NCI-H2029 (cell line): ENCODE data around the gene DLG5.
"Not testable (repeated sequence)": the region's sequence is repeated elsewhere in the genome, so short reads cannot be mapped to it uniquely, and the experiment has no call there.

ENCODE experiments used
- DNase-seq: peaks from one replicate; lab custom pipeline; 2025; lab: John Stamatoyannopoulos, UW

Gene DLG5

DNA sequence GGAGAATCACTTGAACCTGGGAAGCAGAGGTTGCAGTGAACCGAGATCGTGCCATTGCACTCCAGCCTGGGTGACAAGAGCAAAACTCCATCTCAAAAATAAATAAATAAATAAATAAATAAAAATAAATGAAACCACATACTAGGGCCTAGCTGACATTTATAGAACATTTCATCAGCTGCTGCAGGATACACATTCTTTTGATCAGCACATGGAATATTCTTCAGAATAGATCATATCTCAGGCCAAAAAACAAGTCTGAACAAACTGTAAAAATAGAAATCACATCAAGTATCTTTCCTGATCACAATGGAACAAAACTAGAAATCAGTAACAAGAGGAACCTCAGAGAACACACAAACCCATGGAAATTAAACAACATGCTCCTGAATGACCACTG, 168.1 kb downstream of the DLG5 start:
- DNase-seq, result not testable (repeated sequence)

DNA sequence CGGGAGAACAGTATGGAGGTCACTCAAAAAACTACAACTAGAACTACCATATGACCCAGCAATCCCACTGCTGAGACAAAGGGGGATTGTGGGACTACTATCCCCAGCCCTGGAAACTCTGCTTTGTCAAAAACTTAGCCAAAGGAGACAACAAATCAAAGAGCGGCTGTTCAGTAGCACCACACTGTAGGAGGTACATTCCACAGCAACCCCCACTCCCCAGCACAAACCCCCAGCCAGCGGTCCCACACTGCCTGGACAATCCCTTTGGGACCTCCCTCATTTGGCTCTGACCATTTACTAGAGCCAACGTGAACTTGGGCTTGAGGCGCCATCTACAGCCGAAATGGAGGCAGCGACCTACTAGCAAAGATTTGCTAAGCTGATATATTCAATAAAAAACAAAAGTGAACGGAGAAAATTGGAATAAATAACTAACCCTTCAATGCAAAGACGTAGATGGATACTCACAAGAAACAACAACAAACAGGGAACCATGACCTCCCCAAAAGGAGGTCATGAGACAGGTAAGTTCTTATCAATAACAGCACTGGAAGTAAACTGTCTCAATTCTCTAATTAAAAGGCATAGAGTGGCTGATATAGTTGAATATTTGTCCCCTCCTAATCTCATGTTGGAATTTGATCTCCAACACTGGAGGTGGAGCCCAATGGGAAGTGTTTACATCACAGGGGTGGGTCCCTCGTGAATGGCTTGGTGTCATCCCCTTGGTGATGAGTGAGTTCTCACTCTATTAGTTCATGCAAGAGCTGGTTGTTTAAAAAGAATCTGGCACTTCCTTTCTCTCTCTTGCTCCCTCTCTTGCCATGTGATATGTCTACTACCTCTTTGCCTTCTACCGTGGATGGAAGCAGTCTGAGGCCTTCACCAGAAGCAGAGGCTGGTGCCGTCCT, 170.0 kb downstream of the DLG5 start:
- DNase-seq, result peak; percentile 3

DNA sequence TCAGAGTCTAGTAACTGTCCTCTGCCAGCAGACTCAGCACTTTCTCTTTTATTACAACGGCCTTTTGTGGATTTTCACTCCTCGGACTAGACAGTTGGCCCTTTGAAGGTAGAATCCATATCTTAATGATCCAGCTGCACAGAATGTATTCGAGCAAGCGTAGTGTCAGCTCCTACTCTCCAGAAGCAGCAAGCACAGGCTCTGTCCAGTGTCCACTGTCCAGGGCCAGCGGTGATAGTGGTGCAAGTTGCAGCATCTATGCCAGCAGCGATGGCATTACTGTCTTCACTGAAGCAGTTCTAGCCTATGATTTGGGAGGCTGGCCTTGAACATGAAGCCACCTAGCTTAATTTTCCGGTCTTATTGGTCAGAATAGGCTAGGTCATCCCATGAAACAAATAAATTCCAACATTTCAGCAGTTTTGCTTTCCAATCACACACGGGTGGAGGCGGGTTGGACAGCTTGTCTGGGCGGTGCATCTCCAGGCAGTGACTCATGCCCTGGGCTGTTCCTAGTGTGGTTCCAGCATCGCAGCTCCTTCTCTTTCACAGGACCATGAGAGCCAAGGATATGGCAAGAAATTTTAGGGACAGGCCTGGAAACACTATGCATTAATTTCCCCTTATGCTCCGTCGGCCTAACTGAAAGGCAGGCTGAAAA, 180.4 kb downstream of the DLG5 start:
- no peak for DNase-seq

DNA sequence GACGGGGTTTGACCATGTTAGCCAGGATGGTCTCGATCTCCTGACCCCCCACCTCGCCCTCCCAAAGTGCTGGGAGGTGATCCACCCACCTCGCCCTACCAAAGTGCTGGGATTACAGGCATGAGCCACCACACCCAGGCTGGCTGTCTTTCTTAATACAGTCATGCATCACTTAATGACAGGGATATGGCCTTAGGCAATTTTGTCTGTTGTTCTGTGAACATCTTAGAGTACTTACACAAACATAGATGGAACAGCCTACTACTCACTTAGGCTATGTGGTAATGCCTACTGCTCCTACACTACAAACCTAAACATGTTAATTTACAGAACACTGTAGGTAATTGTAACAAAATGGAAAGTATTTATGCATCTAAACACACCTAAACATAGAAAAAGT, 182.3 kb downstream of the DLG5 start:
- DNase-seq, result no peak

DNA sequence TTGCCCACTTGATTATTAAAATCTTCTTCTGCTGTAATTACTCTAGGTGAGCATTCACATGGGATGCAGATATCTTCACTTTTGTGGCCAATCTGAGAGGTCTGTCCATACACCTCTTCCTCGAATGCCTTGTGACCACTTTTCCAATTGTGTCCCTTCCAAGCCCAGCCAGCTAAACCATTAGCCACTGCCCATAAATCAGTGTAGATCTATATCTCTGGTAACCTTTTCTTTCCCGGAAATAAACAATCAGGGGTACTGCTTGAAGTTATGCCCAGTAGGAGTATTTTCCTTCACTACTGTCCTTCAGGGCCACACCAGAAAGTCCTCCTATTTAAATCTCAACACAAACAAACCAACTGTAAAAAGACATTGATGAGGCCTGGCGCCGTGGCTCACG, 184.4 kb downstream of the DLG5 start:
- DNase-seq, result no peak

DNA sequence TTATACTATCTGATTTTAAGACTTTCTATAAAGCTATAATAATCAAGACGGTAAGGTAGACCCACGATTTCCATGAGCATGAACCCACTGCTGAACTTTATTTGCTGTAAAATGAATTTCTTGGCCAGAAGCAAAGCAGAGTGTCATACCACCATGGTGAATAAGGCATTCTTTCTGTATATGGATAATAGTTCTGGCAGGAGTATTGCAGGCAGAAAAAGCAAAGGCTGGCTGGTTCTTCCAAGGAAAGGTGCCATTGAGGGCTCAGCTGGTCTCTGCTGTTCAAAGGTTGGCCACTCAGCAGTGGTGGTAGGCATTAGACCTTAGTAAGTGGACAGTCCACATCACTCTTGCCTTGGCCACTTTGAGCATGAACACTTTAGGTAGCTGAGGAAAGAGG, 184.8 kb downstream of the DLG5 start:
- DNase-seq, result no peak
